HEK293 (cell line): ENCODE data around the gene PRKAG2.
A peak's percentile ranks its signal among the peaks of the same experiment; 100 is the strongest.

Experiments used
- CTCF ChIA-PET: fragments of 350-600 bp; formaldehyde crosslinking; extraction: SDS; loops from one replicate; lab custom pipeline; 2021; ENCODE audit warnings: antibody characterized with exemption; lab: Yijun Ruan, JAX
- POLR2A ChIA-PET: fragments of 300-600 bp; formaldehyde crosslinking; extraction: SDS; loops from one replicate; lab custom pipeline; 2020; ENCODE audit warnings: antibody characterized with exemption, inconsistent platforms; lab: Yijun Ruan, JAX
- H3K27ac ChIP-seq: fragments of 200-500 bp; sonication (Bioruptor generic); 2 replicates; pipeline ENCODE4 v1.5.1; 2014; ENCODE audit warnings: low read depth, low read length, control low read depth, inconsistent platforms; ENCODE audit errors: extremely low read depth
- H3K36me3 ChIP-seq, 2 experiments: fragments of 200-500 bp in 1 of 2; sonication (Bioruptor generic) in 1 of 2; 1 replicate in 1 of 2; 2 replicates in 1 of 2; pipeline ENCODE4 v1.5.1; 2014 to 2017; ENCODE audit warnings: inconsistent platforms in 2 of 2, low read length in 2 of 2; ENCODE audit not compliant: control insufficient read depth in 2 of 2, insufficient read depth in 1 of 2
- H3K4me1 ChIP-seq: fragments of 200-500 bp; sonication (Bioruptor generic); 2 replicates; pipeline ENCODE4 v1.5.1; 2014; ENCODE audit warnings: mild to moderate bottlenecking, low read length, inconsistent platforms; ENCODE audit not compliant: control insufficient read depth, insufficient read depth
- H3K4me3 ChIP-seq: 2 replicates; pipeline ENCODE4 v1.5.1; 2011; ENCODE audit warnings: low read depth, mild to moderate bottlenecking, control low read depth, low read length, moderate library complexity
- H3K9me3 ChIP-seq: fragments of 200-500 bp; sonication (Bioruptor generic); 2 replicates; pipeline ENCODE4 v1.5.1; 2014; ENCODE audit warnings: low read depth, low read length, inconsistent platforms; ENCODE audit not compliant: control insufficient read depth, insufficient read depth
- GLI4 ChIP-seq: fragments of 450-650 bp; formaldehyde crosslinking; IDR thresholded peaks from 2 replicates; pipeline ENCODE4 v1.5.1; 2016; ENCODE audit warnings: missing biosample characterization, missing genetic modification characterization
- INSM2 ChIP-seq: fragments of 450-650 bp; formaldehyde crosslinking; IDR thresholded peaks from 2 replicates; pipeline ENCODE4 v1.5.1; 2016; ENCODE audit warnings: missing biosample characterization, missing genetic modification characterization
- PRDM1 ChIP-seq: fragments of 450-650 bp; formaldehyde crosslinking; IDR thresholded peaks from 2 replicates; pipeline ENCODE4; 2016; ENCODE audit warnings: missing biosample characterization, missing genetic modification characterization
- ZBTB11 ChIP-seq: fragments of 450-650 bp; formaldehyde crosslinking; conservative IDR thresholded peaks from 2 replicates; pipeline ENCODE4 v1.5.1; 2016; ENCODE audit warnings: low read depth, missing biosample characterization, missing genetic modification characterization
- ZBTB17 ChIP-seq: fragments of 450-650 bp; formaldehyde crosslinking; IDR thresholded peaks from 2 replicates; pipeline ENCODE4 v1.5.1; 2016; ENCODE audit warnings: missing biosample characterization, missing genetic modification characterization
- ZBTB20 ChIP-seq: fragments of 450-650 bp; formaldehyde crosslinking; IDR thresholded peaks from 2 replicates; pipeline ENCODE4 v1.5.1; 2016; ENCODE audit warnings: missing biosample characterization, missing genetic modification characterization
- ZFHX2 ChIP-seq: fragments of 450-650 bp; formaldehyde crosslinking; conservative IDR thresholded peaks from 2 replicates; pipeline ENCODE4 v1.5.1; 2016; ENCODE audit warnings: missing biosample characterization, missing genetic modification characterization
- ZIC2 ChIP-seq: fragments of 450-650 bp; formaldehyde crosslinking; IDR thresholded peaks from 2 replicates; pipeline ENCODE4 v1.5.1; 2016; ENCODE audit warnings: missing biosample characterization, missing genetic modification characterization
- ZNF558 ChIP-seq: fragments of 450-650 bp; formaldehyde crosslinking; IDR thresholded peaks from 2 replicates; pipeline ENCODE4 v1.5.1; 2016; ENCODE audit warnings: missing biosample characterization, missing genetic modification characterization
- ZNF585B ChIP-seq: fragments of 450-650 bp; formaldehyde crosslinking; IDR thresholded peaks from 2 replicates; pipeline ENCODE4 v1.5.1; 2016; ENCODE audit warnings: missing biosample characterization, missing genetic modification characterization
- ZNF610 ChIP-seq: fragments of 450-650 bp; formaldehyde crosslinking; IDR thresholded peaks from 2 replicates; pipeline ENCODE4 v1.5.1; 2016; ENCODE audit warnings: missing biosample characterization, missing genetic modification characterization, borderline replicate concordance
- ZNF639 ChIP-seq: fragments of 450-650 bp; formaldehyde crosslinking; IDR thresholded peaks from 2 replicates; pipeline ENCODE4 v1.5.1; 2016; ENCODE audit warnings: missing biosample characterization, missing genetic modification characterization
- ZNF704 ChIP-seq: fragments of 450-650 bp; formaldehyde crosslinking; IDR thresholded peaks from 2 replicates; pipeline ENCODE4 v1.5.1; 2016; ENCODE audit warnings: missing biosample characterization, missing genetic modification characterization
- ZNF830 ChIP-seq: fragments of 450-650 bp; IDR thresholded peaks from 2 replicates; pipeline ENCODE4 v1.5.0; 2018; ENCODE audit warnings: missing biosample characterization, missing genetic modification characterization, low read depth, mild to moderate bottlenecking, moderate library complexity

Gene PRKAG2

GRCh38 chr7:151869109-151869428, 7.8 kb downstream of the PRKAG2 start:
- H3K4me1 ChIP-seq: no peaks in the 10 kb centered on the region
- TF ChIP-seq ZBTB17 (0 out of 2 replicates have a peak, but pooled peaks have one; percentile 12), ZFHX2 (tag by site-specific recombination) (no peak)
- no peak overlapping the region for H3K27ac ChIP-seq
- no peaks in the 10 kb centered on the region for H3K9me3 ChIP-seq
- POLR2A ChIA-PET: no interaction called here
- no peaks in the 10 kb centered on the region for H3K36me3 ChIP-seq
- H3K4me3 ChIP-seq: no peak overlapping the region
- CTCF ChIA-PET: interaction anchor here (0.6 to 1.5 kb wide), 2 partner anchors 11 to 851 kb away, joined by 4 read pairs; no protein-coding TSS in a partner anchor

GRCh38 chr7:151868396-151869108, 8.4 kb downstream of the PRKAG2 start:
- Histone ChIP-seq H3K9me3 (no peaks in the 10 kb centered on the region), H3K4me3 (no peak overlapping the region), H3K36me3 (no peaks in the 10 kb centered on the region), H3K4me1 (no peaks in the 10 kb centered on the region), H3K27ac (no peak overlapping the region)
- TF ChIP-seq PRDM1 (tag by site-specific recombination) (no peak), ZNF558 (tag by site-specific recombination) (no peak), ZNF639 (tag by site-specific recombination) (no peak), ZNF704 (tag by site-specific recombination) (no peak), ZNF585B (tag by site-specific recombination) (no peak), INSM2 (tag by site-specific recombination) (no peak), ZNF830 (tag by site-specific recombination) (no peak), ZNF610 (tag by site-specific recombination) (no peak), GLI4 (no peak)
- CTCF ChIA-PET: interaction anchor here (0.6 to 1.5 kb wide), 3 partner anchors 8 to 850 kb away, joined by 3 to 4 read pairs (median 4); partner anchors contain the start of gene PRKAG2
- POLR2A ChIA-PET: no interaction called here

DNA sequence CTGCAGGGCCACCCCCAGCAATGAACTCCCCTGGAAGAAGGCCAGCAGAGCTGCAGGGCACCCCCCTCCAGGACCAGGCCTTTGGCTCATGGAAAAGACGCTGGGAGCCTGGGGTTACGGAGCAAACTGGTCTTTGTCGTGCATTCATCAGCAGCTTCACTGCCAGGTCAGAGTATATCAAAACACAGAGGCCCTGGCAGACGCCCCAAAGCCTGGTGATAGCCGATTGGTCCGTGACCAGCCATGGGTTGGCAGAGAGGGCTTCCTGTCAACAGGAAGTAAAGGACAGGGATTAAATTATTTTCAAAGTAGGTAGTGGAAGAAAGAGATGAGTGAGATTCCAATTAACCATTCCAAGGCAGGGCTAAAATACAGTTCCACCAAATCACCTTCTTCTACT, 9.0 kb downstream of the PRKAG2 start:
- no peak for TF ChIP-seq ZBTB11
- peak; percentile 49 for TF ChIP-seq ZIC2 (tag by site-specific recombination)
- TF ChIP-seq ZBTB20 (tag by site-specific recombination): 0 out of 2 replicates have a peak, but pooled peaks have one; percentile 24
- Histone ChIP-seq H3K27ac (no peak overlapping the region), H3K9me3 (no peaks in the 10 kb centered on the region), H3K4me1 (no peaks in the 10 kb centered on the region), H3K4me3 (no peak overlapping the region), H3K36me3 (no peaks in the 10 kb centered on the region)
- CTCF ChIA-PET: interaction anchor here (0.6 to 1.5 kb wide), 2 partner anchors 9 to 10 kb away, joined by 3 to 4 read pairs; partner anchors contain the start of gene PRKAG2
- POLR2A ChIA-PET: no interaction called here
